K562 (cell line): ENCODE results near the gene NECAP2. TPM values are rescaled to one million over a fixed set of nuclear protein-coding genes. Genes with fewer than 3 reads are reported as not detected.

ENCODE experiments used
- ATAC-seq: fragments of 200-7000 bp; cut with Tn5 transposase; 3 replicates; pipeline ENCODE4 v1.9.1; 2020; ENCODE audit warnings: moderate library complexity
- BruUV-seq: library from RNA; stranded (reverse); fragments of 400-500 nt; replicated peaks from 2 replicates; lab custom pipeline; 2021; lab: Mats Ljungman, UMichigan
- CTCF ChIA-PET: fragments of 300-600 bp; formaldehyde crosslinking; extraction: SDS; loops from one replicate; lab custom pipeline; 2021; ENCODE audit warnings: low intra/inter-chr PET ratio; lab: Yijun Ruan, JAX
- POLR2A ChIA-PET: fragments of 300-600, 350-650 bp; sonication (Branson Sonifier 250); formaldehyde crosslinking; extraction: SDS; loops from one replicate; lab custom pipeline; 2021; ENCODE audit warnings: antibody characterized with exemption, inconsistent platforms; lab: Yijun Ruan, JAX
- DNase-seq, 4 experiments: peaks; one replicate each; pipeline versions ENCODE4 v3.0.0 to v3.0.0-alpha.2; 2011 to 2018; ENCODE audit warnings: low spot score in 3 of 4, mixed read lengths in 3 of 4; ENCODE audit errors: extremely low read depth in 1 of 4
- FAIRE-seq: peaks from 2 replicates; lab custom pipeline; 2011; peaks lifted over from hg19 to GRCh38; lab: Jason Lieb, UNC
- H2AFZ ChIP-seq: 2 replicates; pipeline ENCODE4 v1.6.0; 2011; ENCODE audit warnings: low read depth, low read length, control low read depth, inconsistent platforms
- H3K27ac ChIP-seq: fragments of 200-600 bp; 3 replicates; pipeline ENCODE4 v1.8.0; 2011; ENCODE audit warnings: low read depth, mild to moderate bottlenecking, control low read depth, inconsistent platforms, low read length, moderate library complexity, mixed read lengths; ENCODE audit errors: extremely low read depth
- H3K27me3 ChIP-seq, 2 experiments: fragments of 300-600 bp in 1 of 2; 2 replicates in 1 of 2; 3 replicates in 1 of 2; pipeline versions ENCODE4 v1.6.0 to v1.8.0; 2011; ENCODE audit warnings: inconsistent platforms in 2 of 2, low read length in 2 of 2, mild to moderate bottlenecking in 1 of 2, mixed read lengths in 1 of 2, moderate library complexity in 1 of 2; ENCODE audit not compliant: control insufficient read depth in 2 of 2, insufficient read depth in 2 of 2
- H3K36me3 ChIP-seq: fragments of 300-600 bp; 3 replicates; pipeline ENCODE4 v1.8.0; 2011; ENCODE audit warnings: mild to moderate bottlenecking, low read length, inconsistent platforms; ENCODE audit not compliant: control insufficient read depth, insufficient read depth
- H3K4me1 ChIP-seq, 2 experiments: fragments of 200-600 bp in 1 of 2; replicated peaks in 1 of 2; 2 replicates in 1 of 2; 3 replicates in 1 of 2; pipeline versions ENCODE4 v1.5.1 to v1.8.0; 2011; ENCODE audit warnings: inconsistent platforms in 2 of 2, low read length in 2 of 2, mild to moderate bottlenecking in 1 of 2, mixed read lengths in 1 of 2, moderate library complexity in 1 of 2; ENCODE audit not compliant: control insufficient read depth in 2 of 2, insufficient read depth in 2 of 2
- H3K4me2 ChIP-seq: 2 replicates; pipeline ENCODE4 v1.6.1; 2011; ENCODE audit warnings: low read length, control low read depth, inconsistent platforms, mixed read lengths; ENCODE audit not compliant: insufficient read depth
- H3K4me3 ChIP-seq: fragments of 200-600 bp; sonication (generic), shearing (Covaris generic); 2 replicates; pipeline ENCODE4 v1.5.1; 2016; ENCODE audit warnings: control low read depth, inconsistent platforms
- H3K79me2 ChIP-seq: fragments of 200-600 bp; 3 replicates; pipeline ENCODE4 v1.8.0; 2011; ENCODE audit warnings: low read length, inconsistent platforms; ENCODE audit not compliant: control insufficient read depth, insufficient read depth
- H3K9ac ChIP-seq, 2 experiments: 2 replicates each; pipeline versions ENCODE4 v1.6.0 to v1.6.1; 2011; ENCODE audit warnings: low read depth in 2 of 2, low read length in 2 of 2, control low read depth in 1 of 2, inconsistent platforms in 1 of 2, mild to moderate bottlenecking in 1 of 2, mixed read lengths in 1 of 2; ENCODE audit not compliant: insufficient read depth in 1 of 2
- H3K9me1 ChIP-seq: one replicate; pipeline ENCODE4 v1.6.0; 2011; ENCODE audit warnings: inconsistent platforms, mild to moderate bottlenecking, low read length, moderate library complexity; ENCODE audit not compliant: control insufficient read depth, insufficient read depth
- H3K9me3 ChIP-seq: replicated peaks from 2 replicates; pipeline ENCODE4 v1.5.1; 2011; ENCODE audit warnings: low read depth, low read length, inconsistent platforms; ENCODE audit not compliant: control insufficient read depth, insufficient read depth
- H4K20me1 ChIP-seq: replicated peaks from 2 replicates; pipeline ENCODE4 v1.6.1; 2011; ENCODE audit warnings: low read length, inconsistent platforms, mixed read lengths; ENCODE audit not compliant: control insufficient read depth, insufficient read depth
- CEBPB ChIP-seq: fragments of 450-650 bp; IDR thresholded peaks from 2 replicates; pipeline ENCODE4 v1.6.1; 2016; ENCODE audit warnings: missing genetic modification characterization, missing compliant biosample characterization
- CTBP1 ChIP-seq: fragments of 450-650 bp; IDR thresholded peaks from 2 replicates; pipeline ENCODE4 v1.6.1; 2016; ENCODE audit warnings: borderline replicate concordance
- EP400 ChIP-seq: fragments of 450-650 bp; IDR thresholded peaks from 2 replicates; pipeline ENCODE4 v1.6.1; 2017; ENCODE audit warnings: antibody characterized with exemption, mild to moderate bottlenecking, moderate library complexity
- FOXJ2 ChIP-seq: fragments of 200-800 bp; sonication (Bioruptor generic); IDR thresholded peaks from 2 replicates; pipeline ENCODE4 v1.6.1; 2016; ENCODE audit warnings: missing genetic modification characterization, missing compliant biosample characterization
- MEF2A ChIP-seq: IDR thresholded peaks from 2 replicates; pipeline ENCODE4 v1.6.1; 2011; ENCODE audit warnings: low read depth, mild to moderate bottlenecking, low read length, moderate library complexity; ENCODE audit not compliant: control insufficient read depth
- MYBL2 ChIP-seq, 2 experiments: fragments of 450-650 bp in 1 of 2; sonication (generic) in 1 of 2; formaldehyde crosslinking in 1 of 2; IDR thresholded peaks; 2 replicates each; pipeline versions ENCODE4 v1.6.1 to v1.8.1; 2017 to 2022; ENCODE audit warnings: borderline replicate concordance in 1 of 2, inconsistent platforms in 1 of 2, low read depth in 1 of 2, mild to moderate bottlenecking in 1 of 2, missing genetic modification reagents in 1 of 2, moderate library complexity in 1 of 2
- PHB ChIP-seq: fragments of 250-450 bp; sonication (Bioruptor Pico); IDR thresholded peaks from 2 replicates; pipeline ENCODE4 v1.5.0; 2021
- TAF15 ChIP-seq: fragments of 200-400 bp; formaldehyde crosslinking; IDR thresholded peaks from 2 replicates; pipeline ENCODE4 v1.6.1; 2017; ENCODE audit warnings: mild to moderate bottlenecking, low read depth, low read length, moderate library complexity
- ZC3H11A ChIP-seq: IDR thresholded peaks from 2 replicates; pipeline ENCODE4 v1.6.1; 2012; ENCODE audit warnings: low read depth, low read length, improper control_type of control experiment
- WGBS: fragments of 100-300 bp; shearing (Covaris generic); methylation state at CpG from one replicate; pipeline ENCODE4 v1.1.6; 2016; ENCODE audit warnings: low coverage, mixed read lengths; ENCODE audit not compliant: insufficient coverage; ENCODE audit errors: missing lambda C conversion rate; 5-methylcytosine and 5-hydroxymethylcytosine counted together
- in situ Hi-C: fragments of 300-500 bp; cut with MboI; formaldehyde crosslinking; loops from 4 replicates; pipeline ENCODE4 v1.15.0; 2018; ENCODE audit warnings: inconsistent platforms, mixed read lengths
- intact Hi-C: fragments of 100-400 bp; cut with micrococcal nuclease; formaldehyde crosslinking; loops from 2 replicates; pipeline ENCODE4 v1.14.2; 2022
- polyA plus RNA-seq, 8 experiments: library from polyadenylated mRNA; depleted of rRNA in 4 of 8; stranded (reverse) in 5 of 8; unstranded in 3 of 8; fragments of >200 nt; fragmentation: Nextera tagmentation in 2 of 8; fragmentation: Illumina TruSeq in 1 of 8; extraction: Ambion mirVana in 2 of 8; extraction: Trizol in 1 of 8; gene quantifications; 2 replicates each; pipeline versions ENCODE4 v1.2.1 to v1.2.3, GENCODE V29; 2011 to 2014; ENCODE audit warnings: inconsistent platforms in 1 of 8, missing spikeins in 1 of 8
- total RNA-seq, 7 experiments: library from RNA; depleted of rRNA in 6 of 7; stranded (reverse); fragments of >200 nt in 6 of 7; fragmentation: Illumina TruSeq in 2 of 7; extraction: Trizol in 2 of 7; gene quantifications; 2 replicates each; pipeline versions ENCODE4 v1.2.1 to v1.2.3, GENCODE V29; 2011 to 2021; ENCODE audit warnings: low replicate concordance in 1 of 7
- TF ChIP-seq, protein P1 (sequence below): IDR thresholded peaks from 3 replicates; pipeline ENCODE4 v1.6.1; 2011; ENCODE audit warnings: borderline replicate concordance, mild to moderate bottlenecking, moderate library complexity; ENCODE audit not compliant: insufficient read length; ENCODE audit errors: extremely low read depth
- TF ChIP-seq, protein P2 (sequence below): fragments of 250-450 bp; sonication (Bioruptor Pico); IDR thresholded peaks from 2 replicates; pipeline ENCODE4 v1.5.0; 2021

The NECAP2 gene
- total and polyA plus RNA-seq, 9 of the 15 experiments (the other 6 are each of a cell fraction or from before 2014, with no cell fraction given): 22.7 to 107 (median 79.2) TPM

DNA sequence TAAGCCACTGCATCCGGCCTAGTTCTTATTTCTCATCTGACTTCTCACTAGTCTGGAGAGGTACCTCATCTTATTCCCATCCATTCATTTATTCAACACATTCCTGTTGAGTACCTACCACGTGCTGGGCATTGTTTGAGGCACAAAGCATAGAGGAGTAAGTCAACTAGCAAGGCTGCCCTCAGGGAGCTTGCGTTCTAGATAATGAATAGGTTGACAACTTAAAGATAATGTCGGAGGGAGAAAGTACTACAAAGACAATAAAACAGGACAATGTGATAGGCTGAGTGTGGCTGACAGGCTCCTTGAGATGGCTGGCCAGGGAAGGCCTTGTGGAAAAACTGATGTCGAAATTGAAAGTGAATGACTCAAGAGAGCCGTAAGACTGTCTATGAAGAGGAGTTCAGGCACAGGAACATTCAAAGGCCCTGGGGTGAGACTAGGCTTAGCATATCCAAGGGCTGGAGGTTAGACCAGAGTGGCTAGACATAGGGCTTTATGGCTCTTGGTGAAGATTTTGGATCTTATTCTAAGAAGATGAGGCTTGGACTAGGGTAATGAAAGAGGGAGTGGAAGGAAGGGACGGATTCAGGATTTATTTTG lies 21.6 kb upstream of the NECAP2 start (continued):
- TF ChIP-seq, protein P1, sequence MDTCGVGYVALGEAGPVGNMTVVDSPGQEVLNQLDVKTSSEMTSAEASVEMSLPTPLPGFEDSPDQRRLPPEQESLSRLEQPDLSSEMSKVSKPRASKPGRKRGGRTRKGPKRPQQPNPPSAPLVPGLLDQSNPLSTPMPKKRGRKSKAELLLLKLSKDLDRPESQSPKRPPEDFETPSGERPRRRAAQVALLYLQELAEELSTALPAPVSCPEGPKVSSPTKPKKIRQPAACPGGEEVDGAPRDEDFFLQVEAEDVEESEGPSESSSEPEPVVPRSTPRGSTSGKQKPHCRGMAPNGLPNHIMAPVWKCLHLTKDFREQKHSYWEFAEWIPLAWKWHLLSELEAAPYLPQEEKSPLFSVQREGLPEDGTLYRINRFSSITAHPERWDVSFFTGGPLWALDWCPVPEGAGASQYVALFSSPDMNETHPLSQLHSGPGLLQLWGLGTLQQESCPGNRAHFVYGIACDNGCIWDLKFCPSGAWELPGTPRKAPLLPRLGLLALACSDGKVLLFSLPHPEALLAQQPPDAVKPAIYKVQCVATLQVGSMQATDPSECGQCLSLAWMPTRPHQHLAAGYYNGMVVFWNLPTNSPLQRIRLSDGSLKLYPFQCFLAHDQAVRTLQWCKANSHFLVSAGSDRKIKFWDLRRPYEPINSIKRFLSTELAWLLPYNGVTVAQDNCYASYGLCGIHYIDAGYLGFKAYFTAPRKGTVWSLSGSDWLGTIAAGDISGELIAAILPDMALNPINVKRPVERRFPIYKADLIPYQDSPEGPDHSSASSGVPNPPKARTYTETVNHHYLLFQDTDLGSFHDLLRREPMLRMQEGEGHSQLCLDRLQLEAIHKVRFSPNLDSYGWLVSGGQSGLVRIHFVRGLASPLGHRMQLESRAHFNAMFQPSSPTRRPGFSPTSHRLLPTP: no peak
- TF ChIP-seq EP400 (no peak), TAF15 (no peak), FOXJ2 (no peak)

DNA sequence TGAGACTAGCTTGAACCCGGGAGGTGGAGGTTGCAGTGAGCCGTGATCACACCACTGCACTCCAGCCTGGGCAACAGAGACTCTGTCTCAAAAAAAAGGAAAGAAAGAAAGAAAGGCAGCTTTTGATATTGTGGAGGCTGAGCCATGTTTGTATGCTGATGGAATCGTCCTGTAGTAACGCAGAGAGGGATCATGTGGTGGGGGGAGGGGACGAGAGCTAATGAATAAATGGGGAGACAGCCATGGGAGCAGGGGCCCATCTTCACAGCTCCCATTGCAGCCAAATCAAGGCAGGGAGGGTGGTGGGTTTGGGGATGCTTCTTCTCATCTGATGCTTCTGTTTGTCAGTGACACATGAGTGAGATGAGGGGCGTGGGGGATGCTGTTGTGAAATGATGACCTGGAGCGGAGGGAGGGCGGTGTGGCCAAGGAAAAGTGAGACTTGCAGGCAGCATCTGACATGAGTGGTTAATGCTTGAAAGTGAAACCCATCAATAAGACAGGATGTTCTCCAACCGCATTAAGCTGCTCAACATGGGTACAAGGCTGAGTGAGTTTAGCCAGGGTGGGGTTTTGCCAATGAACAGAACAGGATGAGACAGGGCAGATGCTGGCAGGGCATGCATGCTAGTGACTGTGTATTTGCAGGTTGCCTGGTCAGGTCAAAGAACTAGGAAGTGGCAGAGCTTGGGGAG lies 20.0 kb upstream of the NECAP2 start:
- H3K36me3 ChIP-seq: no peaks in the 10 kb centered on the region
- H3K9me3 ChIP-seq: no peaks in the 10 kb centered on the region
- ATAC-seq (no peak), DNase-seq (no peak), FAIRE-seq (no peak)
- BruUV-seq: no TSS peak
- H3K4me1 ChIP-seq: peaks cover 0 to 20% of the 10 kb centered on the region in 2 experiments; a peak in 3 of 5 replicates
- peaks cover 8 to 22% of the 10 kb centered on the region in 2 experiments; a peak in 4 of 5 replicates for H3K27me3 ChIP-seq
- ChIA-PET CTCF (no interaction called here), POLR2A (interaction anchor here (0.6 to 1.6 kb wide), 5 partner anchors 13 to 374 kb away, joined by 3 to 4 read pairs (median 3); no protein-coding TSS in a partner anchor)
- TF ChIP-seq, protein P2, sequence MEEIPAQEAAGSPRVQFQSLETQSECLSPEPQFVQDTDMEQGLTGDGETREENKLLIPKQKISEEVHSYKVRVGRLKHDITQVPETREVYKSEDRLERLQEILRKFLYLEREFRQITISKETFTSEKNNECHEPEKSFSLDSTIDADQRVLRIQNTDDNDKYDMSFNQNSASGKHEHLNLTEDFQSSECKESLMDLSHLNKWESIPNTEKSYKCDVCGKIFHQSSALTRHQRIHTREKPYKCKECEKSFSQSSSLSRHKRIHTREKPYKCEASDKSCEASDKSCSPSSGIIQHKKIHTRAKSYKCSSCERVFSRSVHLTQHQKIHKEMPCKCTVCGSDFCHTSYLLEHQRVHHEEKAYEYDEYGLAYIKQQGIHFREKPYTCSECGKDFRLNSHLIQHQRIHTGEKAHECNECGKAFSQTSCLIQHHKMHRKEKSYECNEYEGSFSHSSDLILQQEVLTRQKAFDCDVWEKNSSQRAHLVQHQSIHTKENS (CRISPR knock-in tag): no peak
- TF ChIP-seq MEF2A: no peak
- TF ChIP-seq PHB (CRISPR knock-in tag): no peak
- TF ChIP-seq CTBP1: peak; percentile 22; the same call in 1 of the 2 replicates
- TF ChIP-seq ZC3H11A: no peak
- peak; percentile 47; the same call in 1 of the 2 replicates for TF ChIP-seq CEBPB (tag)
- no peak for TF ChIP-seq MYBL2 (IDR thresholded peaks at IDR 0.05; ENCODE audit: low read depth)
- no peak for TF ChIP-seq MYBL2 (CRISPR knock-in tag; IDR thresholded peaks at IDR 0.05; ENCODE audit: borderline replicate concordance)
- peak overlapping the region; percentile 39; the same call in 1 of the 2 replicates for H3K4me2 ChIP-seq
- no peak overlapping the region for H3K4me3 ChIP-seq
- H3K79me2 ChIP-seq: no peaks in the 10 kb centered on the region
- H2AFZ ChIP-seq: peak overlapping the region; percentile 29; the same call in 1 of the 2 replicates
- no peaks in the 10 kb centered on the region for H3K9me1 ChIP-seq
- intact Hi-C loops (no loop called here), in situ Hi-C loops (no loop called here)
- 15% methylated on average over 9 of the region's 9 CpGs for WGBS
- H3K27ac ChIP-seq: no peak overlapping the region
- no peaks in the 10 kb centered on the region for H4K20me1 ChIP-seq
- peak overlapping the region in 1 of 2 experiments; percentile 65; a peak in 1 of 4 replicates for H3K9ac ChIP-seq
